ENCODE results near the gene HEXB. TPM values are rescaled to one million over a fixed set of nuclear protein-coding genes. Genes with fewer than 3 reads are reported as not detected.

Gene HEXB
- total and polyA plus RNA-seq, 2 of the 8 experiments (the other 6 are each of a cell fraction or from before 2014, with no cell fraction given), result 39.7 to 69.2 TPM

- Histone ChIP-seq H2BK20ac (ENCODE audit: low read length) (no peak overlapping the region), H3K36me3 (ENCODE audit: control insufficient read depth in 2 of 4, insufficient read depth in 4 of 4, low read length in 3 of 4) (no peaks in the 10 kb centered on the region), H2AFZ (ENCODE audit: low read length) (no peak overlapping the region), H4K8ac (ENCODE audit: extremely low read depth, insufficient read depth, low read length) (no peak overlapping the region), H2BK120ac (replicated peaks; ENCODE audit: low read depth, low read length) (no peak overlapping the region), H2BK12ac (ENCODE audit: low read depth, low read length) (no peak overlapping the region), H3K23ac (ENCODE audit: insufficient read length) (no peak overlapping the region), H3K9ac (replicated peaks in 1 of 4; ENCODE audit: extremely low read depth in 1 of 4, low read depth in 3 of 4, low read length in 3 of 4) (no peak overlapping the region), H2AK5ac (ENCODE audit: low read depth, low read length) (no peak overlapping the region), H3K9me3 (ENCODE audit: insufficient read depth in 2 of 2, low read depth in 1 of 2, low read length in 1 of 2) (peaks cover 3 to 8% of the 10 kb centered on the region in 2 experiments; a peak in 3 of 4 replicates), H3K23me2 (ENCODE audit: low read depth, low read length) (no peaks in the 10 kb centered on the region), H3K56ac (replicated peaks; ENCODE audit: insufficient read length, low read depth, low read length) (no peak overlapping the region), H3K4ac (replicated peaks; ENCODE audit: insufficient read length, low read depth, low read length) (no peak overlapping the region), H3K79me1 (ENCODE audit: low read depth, low read length) (no peaks in the 10 kb centered on the region), H4K91ac (replicated peaks; ENCODE audit: insufficient read length, low read length) (no peak overlapping the region), H2BK5ac (ENCODE audit: low read depth, low read length) (no peak overlapping the region), H3K4me1 (replicated peaks in 1 of 4; ENCODE audit: control insufficient read depth in 3 of 4, insufficient read depth in 4 of 4, low read length in 3 of 4) (no peaks in the 10 kb centered on the region), H4K5ac (ENCODE audit: insufficient read length, low read depth, low read length) (no peak overlapping the region), H3K18ac (ENCODE audit: extremely low read depth, low read length) (no peak overlapping the region), H2BK15ac (ENCODE audit: low read length) (no peak overlapping the region), H3K4me3 (ENCODE audit: extremely low read depth in 1 of 4, insufficient read depth in 2 of 4, low read depth in 3 of 4, low read length in 4 of 4) (no peak overlapping the region), H4K20me1 (replicated peaks in 1 of 2; ENCODE audit: control insufficient read depth in 1 of 2, insufficient read depth in 2 of 2, low read length in 2 of 2) (no peaks in the 10 kb centered on the region), H3K79me2 (ENCODE audit: control insufficient read depth in 1 of 2, insufficient read depth in 2 of 2, low read length in 2 of 2) (no peaks in the 10 kb centered on the region), H3K14ac (ENCODE audit: insufficient read length) (no peak overlapping the region), H3K4me2 (ENCODE audit: insufficient read depth in 1 of 2, low read depth in 2 of 2, low read length in 2 of 2) (no peak overlapping the region), H3K27ac (ENCODE audit: low read depth, low read length) (no peak overlapping the region), H3K27me3 (replicated peaks in 1 of 4; ENCODE audit: control insufficient read depth in 3 of 4, extremely low read depth in 1 of 4, insufficient read depth in 3 of 4, low read length in 3 of 4) (no peaks in the 10 kb centered on the region)
- ChIA-PET POLR2A (ENCODE audit: partially characterized antibody) (interaction anchor here (0.9 kb wide), 1 partner anchor 13 kb away, joined by 3 read pairs; no protein-coding TSS in a partner anchor), CTCF (ENCODE audit: partially characterized antibody) (interaction anchor here (0.5 to 2.1 kb wide), 7 partner anchors 11 to 753 kb away, joined by 3 to 6 read pairs (median 4); no protein-coding TSS in a partner anchor)
- WGBS, 2 experiments (ENCODE audit: extremely low coverage in 1 of 2, insufficient coverage in 1 of 2, insufficient read length in 1 of 2, insufficient replicate concordance in 2 of 2, low coverage in 1 of 2, low lambda C conversion rate in 2 of 2, missing lambda C conversion rate in 1 of 2), result 87% methylated on average over 6 of the region's 6 CpGs; no CpG with 5 or more reads in 1 of the 2 experiments
- TF ChIP-seq CBX5 (IDR thresholded peaks at IDR 0.05; ENCODE audit: low read depth, low read length), result no peak
- no peak for TF ChIP-seq TAF1 (IDR thresholded peaks at IDR 0.05; ENCODE audit: low read depth, low read length)
- no peak for TF ChIP-seq HDAC2 (IDR thresholded peaks at IDR 0.05; ENCODE audit: borderline replicate concordance in 1 of 2, low read depth in 2 of 2, low read length in 2 of 2)
- no peak for TF ChIP-seq YY1 (IDR thresholded peaks at IDR 0.05; ENCODE audit: low read depth, low read length)
- TF ChIP-seq GABPA (IDR thresholded peaks at IDR 0.05; ENCODE audit: borderline replicate concordance, insufficient read depth, low read length), result no peak
- TF ChIP-seq RFX5 (IDR thresholded peaks at IDR 0.05; ENCODE audit: borderline replicate concordance, low read depth, low read length), result no peak
- TF ChIP-seq CTBP2 (IDR thresholded peaks at IDR 0.05; ENCODE audit: borderline replicate concordance, insufficient read depth, insufficient read length, low read length), result no peak
- no peak for TF ChIP-seq USF2 (IDR thresholded peaks at IDR 0.05; ENCODE audit: low read length)
- DNase-seq (ENCODE audit: low read depth in 1 of 2, low spot score in 2 of 2) (no peak), FAIRE-seq (no peak)
These were observed 29.8 kb upstream of the HEXB start for GRCh38 chr5:74655206-74655605.
